HepG2 (cell line): ENCODE data around the gene CDH13. TPM values are rescaled to one million over a fixed set of nuclear protein-coding genes. Genes with fewer than 3 reads are reported as not detected.

Experiments
- ATAC-seq: fragments of 200-7000 bp; cut with Tn5 transposase; 3 replicates; pipeline ENCODE4 v1.9.1; 2020; ENCODE audit warnings: mild to moderate bottlenecking, moderate library complexity
- BruUV-seq: library from RNA; stranded (reverse); fragments of 400-500 nt; replicated peaks from 2 replicates; lab custom pipeline; 2021; lab: Mats Ljungman, UMichigan
- CTCF ChIA-PET: fragments of 300-600 bp; formaldehyde crosslinking; extraction: SDS; loops from one replicate; lab custom pipeline; 2021; ENCODE audit warnings: low total read pairs, inconsistent platforms, low intra/inter-chr PET ratio; lab: Yijun Ruan, JAX
- POLR2A ChIA-PET: fragments of 350-600 bp; sonication (Branson Sonifier 250); formaldehyde crosslinking; loops from one replicate; lab custom pipeline; 2020; ENCODE audit warnings: antibody characterized with exemption, inconsistent platforms; lab: Yijun Ruan, JAX
- DNase-seq: peaks from one replicate; pipeline ENCODE4 v3.0.0-alpha.2; 2015; ENCODE audit warnings: low spot score
- FAIRE-seq: peaks from 3 replicates; lab custom pipeline; 2011; peaks lifted over from hg19 to GRCh38; lab: Jason Lieb, UNC
- H2AFZ ChIP-seq: one replicate; pipeline ENCODE4 v1.6.1; 2011; ENCODE audit warnings: low read length, inconsistent platforms
- H3K27ac ChIP-seq: fragments of 300-600 bp; 3 replicates; pipeline ENCODE4 v1.8.0; 2011; ENCODE audit warnings: mixed run types, mild to moderate bottlenecking, mixed read lengths, low read length, inconsistent platforms; ENCODE audit not compliant: insufficient read depth; ENCODE audit errors: extremely low read length
- H3K27me3 ChIP-seq, 2 experiments: fragments of 200-600 bp in 1 of 2; 2 replicates in 1 of 2; 3 replicates in 1 of 2; pipeline versions ENCODE4 v1.6.0 to v1.8.0; 2011; ENCODE audit warnings: low read length in 2 of 2, mild to moderate bottlenecking in 2 of 2, moderate library complexity in 2 of 2, inconsistent platforms in 1 of 2; ENCODE audit not compliant: insufficient read depth in 2 of 2, control insufficient read depth in 1 of 2
- H3K36me3 ChIP-seq, 2 experiments: fragments of 200-600 bp in 1 of 2; replicated peaks in 1 of 2; 2 replicates in 1 of 2; 3 replicates in 1 of 2; pipeline versions ENCODE4 v1.5.1 to v1.8.0; 2011; ENCODE audit warnings: low read length in 2 of 2, inconsistent platforms in 1 of 2; ENCODE audit not compliant: insufficient read depth in 2 of 2, control insufficient read depth in 1 of 2
- H3K4me1 ChIP-seq: 2 replicates; pipeline ENCODE4 v1.5.1; 2012; ENCODE audit warnings: low read length, inconsistent platforms; ENCODE audit not compliant: insufficient read depth
- H3K4me2 ChIP-seq: 2 replicates; pipeline ENCODE4 v1.6.0; 2011; ENCODE audit warnings: low read depth, low read length, inconsistent platforms
- H3K4me3 ChIP-seq, 3 experiments: fragments of 200-600 bp in 1 of 3; sonication (generic), shearing (Covaris generic) in 1 of 3; replicated peaks in 1 of 3; 2 replicates each; pipeline ENCODE4 v1.5.1; 2011 to 2016; ENCODE audit warnings: low read length in 3 of 3, inconsistent platforms in 2 of 3, low read depth in 2 of 3, mild to moderate bottlenecking in 2 of 3, control low read depth in 1 of 3, mixed read lengths in 1 of 3; ENCODE audit not compliant: insufficient read depth in 1 of 3
- H3K79me2 ChIP-seq: one replicate; pipeline ENCODE4 v1.6.1; 2011; ENCODE audit warnings: low read length, inconsistent platforms; ENCODE audit not compliant: insufficient read depth
- H3K9ac ChIP-seq: 2 replicates; pipeline ENCODE4 v1.6.0; 2011; ENCODE audit warnings: mild to moderate bottlenecking, low read depth, low read length, inconsistent platforms; ENCODE audit not compliant: insufficient read depth
- H3K9me3 ChIP-seq: 2 replicates; pipeline ENCODE4 v1.5.1; 2012; ENCODE audit warnings: mild to moderate bottlenecking, low read length
- H4K20me1 ChIP-seq: 2 replicates; pipeline ENCODE4 v1.6.0; 2011; ENCODE audit warnings: inconsistent platforms, mild to moderate bottlenecking, low read length, moderate library complexity; ENCODE audit not compliant: insufficient read depth
- NR1H2 ChIP-seq: sonication (generic); formaldehyde crosslinking; IDR thresholded peaks from 2 replicates; pipeline ENCODE4 v1.8.1; 2022; ENCODE audit warnings: low read depth, missing genetic modification reagents, borderline replicate concordance
- PAF1 ChIP-seq: IDR thresholded peaks from 2 replicates; pipeline ENCODE4 v1.6.1; 2016; ENCODE audit warnings: missing genetic modification reagents, missing compliant biosample characterization
- RORA ChIP-seq: sonication (generic); formaldehyde crosslinking; IDR thresholded peaks from 2 replicates; pipeline ENCODE4 v1.5.0; 2020; ENCODE audit warnings: mild to moderate bottlenecking, missing genetic modification reagents, moderate library complexity
- RXRA ChIP-seq: sonication (generic); formaldehyde crosslinking; IDR thresholded peaks from 2 replicates; pipeline ENCODE4 v1.5.1; 2020; ENCODE audit warnings: missing genetic modification reagents
- SNRNP70 ChIP-seq: fragments of 200-400 bp; formaldehyde crosslinking; IDR thresholded peaks from 2 replicates; pipeline ENCODE4 v1.6.1; 2017; ENCODE audit warnings: mild to moderate bottlenecking, low read depth, low read length, moderate library complexity
- SP140L ChIP-seq: sonication (generic); formaldehyde crosslinking; IDR thresholded peaks from 2 replicates; pipeline ENCODE4 v1.4.0; 2020; ENCODE audit warnings: missing genetic modification reagents, borderline replicate concordance
- SP4 ChIP-seq: sonication (generic); formaldehyde crosslinking; IDR thresholded peaks from 2 replicates; pipeline ENCODE4 v1.8.1; 2023; ENCODE audit warnings: mild to moderate bottlenecking, missing genetic modification reagents
- ZNF292 ChIP-seq: sonication (generic); formaldehyde crosslinking; IDR thresholded peaks from 2 replicates; pipeline ENCODE4 v1.8.1; 2022; ENCODE audit warnings: mild to moderate bottlenecking, low read depth, missing genetic modification reagents, borderline replicate concordance
- ZNF563 ChIP-seq: sonication (generic); formaldehyde crosslinking; IDR thresholded peaks from 2 replicates; pipeline ENCODE4 v1.8.0; 2022; ENCODE audit warnings: mild to moderate bottlenecking, moderate library complexity, missing genetic modification reagents
- ZNF605 ChIP-seq: sonication (generic); formaldehyde crosslinking; IDR thresholded peaks from 2 replicates; pipeline ENCODE4 v1.8.0; 2022; ENCODE audit warnings: mild to moderate bottlenecking, missing genetic modification reagents
- ZSCAN22 ChIP-seq: sonication (generic); formaldehyde crosslinking; IDR thresholded peaks from 2 replicates; pipeline ENCODE4 v1.4.0; 2020; ENCODE audit warnings: mild to moderate bottlenecking, missing genetic modification reagents
- WGBS: methylation state at CpG from one replicate; pipeline ENCODE4 v1.1.6; 2017; ENCODE audit warnings: low lambda C conversion rate; 5-methylcytosine and 5-hydroxymethylcytosine counted together
- in situ Hi-C: cut with HindIII; loops from 2 replicates; pipeline ENCODE4 v1.10.0; 2017; ENCODE audit warnings: low pct_unique_long_range_greater_than_20kb; ENCODE audit not compliant: extremely low pct_ligation_motif_present
- intact Hi-C: fragments of 100-400 bp; cut with micrococcal nuclease; formaldehyde crosslinking; loops from one replicate; pipeline ENCODE4 v1.10.0; 2022; ENCODE audit not compliant: unreplicated experiment
- polyA plus RNA-seq, 8 experiments: library from polyadenylated mRNA; depleted of rRNA in 3 of 8; stranded (reverse) in 7 of 8; unstranded in 1 of 8; fragments of >200 nt; fragmentation: Illumina TruSeq in 4 of 8; extraction: Trizol in 4 of 8; gene quantifications; 2 replicates each; pipeline versions ENCODE4 v1.2.1 to v1.2.3, GENCODE V29; 2011 to 2016; ENCODE audit warnings: low read depth in 4 of 8, missing spikeins in 1 of 8, mixed read lengths in 1 of 8; ENCODE audit not compliant: insufficient read depth in 1 of 8
- total RNA-seq, 5 experiments: library from RNA; depleted of rRNA; stranded (reverse); fragments of >200 nt; fragmentation: Illumina TruSeq; extraction: Trizol; gene quantifications; 2 replicates each; pipeline ENCODE4 v1.2.3, GENCODE V29; 2016; ENCODE audit warnings: low read depth in 1 of 5
- TF ChIP-seq, protein P1 (sequence below): sonication (generic); IDR thresholded peaks from 2 replicates; pipeline ENCODE4 v1.6.1; 2016; ENCODE audit warnings: low read depth, borderline replicate concordance
- TF ChIP-seq, protein P2 (sequence below): sonication (generic); formaldehyde crosslinking; IDR thresholded peaks from 2 replicates; pipeline ENCODE4 v1.5.0; 2020; ENCODE audit warnings: mild to moderate bottlenecking, missing genetic modification reagents
- TF ChIP-seq, protein P3 (sequence below): sonication (generic); formaldehyde crosslinking; IDR thresholded peaks from 2 replicates; pipeline ENCODE4 v1.4.0; 2020; ENCODE audit warnings: missing genetic modification reagents, borderline replicate concordance

The CDH13 gene
- total and polyA plus RNA-seq, 2 of the 13 experiments (the other 11 are each of a cell fraction or from before 2014, with no cell fraction given) = not detected

DNA sequence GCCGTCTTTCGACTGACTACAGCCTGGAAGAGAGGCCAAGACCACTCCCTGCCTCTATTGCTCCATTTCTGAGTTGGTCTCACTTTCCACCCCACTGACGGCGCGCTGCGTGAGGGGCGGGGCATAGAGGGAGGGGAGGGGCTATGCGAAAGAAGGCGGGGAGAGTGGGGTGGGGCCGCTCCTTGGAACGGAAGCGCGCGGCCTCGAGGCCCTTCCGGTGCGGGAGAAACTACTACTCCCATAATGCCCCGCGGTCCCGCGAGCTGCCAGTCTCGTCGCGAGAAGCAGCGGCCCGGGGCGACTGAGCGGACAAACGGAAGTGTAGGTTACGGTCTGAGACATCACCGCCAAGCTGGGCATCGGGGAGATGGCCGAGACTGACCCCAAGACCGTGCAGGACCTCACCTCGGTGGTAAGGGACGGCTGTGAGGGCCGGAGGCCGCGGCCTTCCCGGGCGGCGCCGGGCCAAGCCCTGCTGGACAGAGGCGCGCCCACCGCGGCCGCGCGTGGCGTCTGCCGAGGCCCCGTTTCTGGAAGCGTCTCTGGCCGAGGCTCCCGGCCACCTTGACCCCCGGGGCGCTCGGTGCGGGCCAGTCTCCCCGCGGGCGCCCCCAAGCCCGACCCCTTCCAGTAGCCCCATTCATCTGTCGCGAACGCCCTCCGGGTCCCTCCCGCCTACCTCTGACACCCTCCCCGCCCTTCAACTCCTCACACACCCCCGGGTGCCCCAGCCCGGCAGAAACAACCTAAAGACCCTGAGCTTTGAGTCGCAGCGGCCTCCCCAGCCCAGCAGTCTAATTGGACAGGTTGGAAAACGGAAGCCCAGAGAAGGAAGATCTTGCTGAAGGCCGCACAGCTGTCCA is 1181.2 kb downstream of the CDH13 start, which contains the start of gene HSBP1 (continued):
- TF ChIP-seq SNRNP70 = no peak
- TF ChIP-seq RXRA (CRISPR knock-in tag) = no peak
- no peak for TF ChIP-seq RORA (CRISPR knock-in tag)
- TF ChIP-seq ZNF605 = no peak
- no peak for TF ChIP-seq ZSCAN22 (CRISPR knock-in tag)
- no peak for TF ChIP-seq ZNF563
- no peak for TF ChIP-seq PAF1 (CRISPR knock-in tag)
- peak; percentile 46; the same call in 1 of the 2 replicates for TF ChIP-seq NR1H2 (CRISPR knock-in tag)
- TF ChIP-seq, protein P1, sequence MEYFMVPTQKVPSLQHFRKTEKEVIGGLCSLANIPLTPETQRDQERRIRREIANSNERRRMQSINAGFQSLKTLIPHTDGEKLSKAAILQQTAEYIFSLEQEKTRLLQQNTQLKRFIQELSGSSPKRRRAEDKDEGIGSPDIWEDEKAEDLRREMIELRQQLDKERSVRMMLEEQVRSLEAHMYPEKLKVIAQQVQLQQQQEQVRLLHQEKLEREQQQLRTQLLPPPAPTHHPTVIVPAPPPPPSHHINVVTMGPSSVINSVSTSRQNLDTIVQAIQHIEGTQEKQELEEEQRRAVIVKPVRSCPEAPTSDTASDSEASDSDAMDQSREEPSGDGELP = no peak; the same call in 1 of the 2 replicates

DNA sequence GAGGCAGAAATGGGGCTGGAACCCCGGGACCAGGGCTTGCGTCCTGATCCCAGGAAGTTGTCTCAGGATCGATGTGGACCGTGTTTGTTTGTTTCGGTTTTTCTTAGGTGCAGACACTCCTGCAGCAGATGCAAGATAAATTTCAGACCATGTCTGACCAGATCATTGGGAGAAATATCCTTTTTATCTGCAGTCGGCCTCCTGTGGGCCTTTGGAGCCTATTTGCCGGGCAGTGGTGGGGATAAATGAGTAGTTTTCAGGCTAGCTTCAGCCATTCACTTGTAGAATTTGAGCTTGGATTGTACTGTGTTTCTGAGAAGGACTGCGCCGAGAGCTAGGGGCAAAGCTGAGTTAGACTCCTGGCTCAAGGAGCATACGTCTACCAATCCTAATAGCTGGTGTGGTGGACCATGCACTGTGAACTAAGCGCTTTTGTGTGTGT is 1181.8 kb downstream of the CDH13 start:
- H3K36me3 ChIP-seq = peaks cover 1 to 21% of the 10 kb centered on the region in 2 experiments; a peak in 4 of 5 replicates
- ATAC-seq = peak; percentile 20
- ChIA-PET CTCF (no interaction called here), POLR2A (interaction anchor here (1.0 kb wide), 1 partner anchor 134 kb away, joined by 3 read pairs; no protein-coding TSS in a partner anchor)
- peak overlapping the region; percentile 82 for H3K4me2 ChIP-seq
- FAIRE-seq = no peak
- in situ Hi-C loops = no loop called here
- DNase-seq = no peak
- peak overlapping the region; percentile 72 for H3K27ac ChIP-seq
- no peak overlapping the region for H2AFZ ChIP-seq
- peak overlapping the region; percentile 95 for H3K9ac ChIP-seq
- H3K79me2 ChIP-seq = peaks cover 25% of the 10 kb centered on the region
- peaks cover 4% of the 10 kb centered on the region for H4K20me1 ChIP-seq
- H3K9me3 ChIP-seq = no peaks in the 10 kb centered on the region
- peaks cover 49% of the 10 kb centered on the region for H3K4me1 ChIP-seq
- WGBS = 2% methylated on average over 11 of the region's 11 CpGs
- H3K27me3 ChIP-seq = no peaks in the 10 kb centered on the region; a peak in 2 of 5 replicates
- H3K4me3 ChIP-seq = peak overlapping the region; percentile 87 to 98 (median 96)
- BruUV-seq = TSS peak; percentile 63
- intact Hi-C loops = no loop called here
- TF ChIP-seq, protein P2, sequence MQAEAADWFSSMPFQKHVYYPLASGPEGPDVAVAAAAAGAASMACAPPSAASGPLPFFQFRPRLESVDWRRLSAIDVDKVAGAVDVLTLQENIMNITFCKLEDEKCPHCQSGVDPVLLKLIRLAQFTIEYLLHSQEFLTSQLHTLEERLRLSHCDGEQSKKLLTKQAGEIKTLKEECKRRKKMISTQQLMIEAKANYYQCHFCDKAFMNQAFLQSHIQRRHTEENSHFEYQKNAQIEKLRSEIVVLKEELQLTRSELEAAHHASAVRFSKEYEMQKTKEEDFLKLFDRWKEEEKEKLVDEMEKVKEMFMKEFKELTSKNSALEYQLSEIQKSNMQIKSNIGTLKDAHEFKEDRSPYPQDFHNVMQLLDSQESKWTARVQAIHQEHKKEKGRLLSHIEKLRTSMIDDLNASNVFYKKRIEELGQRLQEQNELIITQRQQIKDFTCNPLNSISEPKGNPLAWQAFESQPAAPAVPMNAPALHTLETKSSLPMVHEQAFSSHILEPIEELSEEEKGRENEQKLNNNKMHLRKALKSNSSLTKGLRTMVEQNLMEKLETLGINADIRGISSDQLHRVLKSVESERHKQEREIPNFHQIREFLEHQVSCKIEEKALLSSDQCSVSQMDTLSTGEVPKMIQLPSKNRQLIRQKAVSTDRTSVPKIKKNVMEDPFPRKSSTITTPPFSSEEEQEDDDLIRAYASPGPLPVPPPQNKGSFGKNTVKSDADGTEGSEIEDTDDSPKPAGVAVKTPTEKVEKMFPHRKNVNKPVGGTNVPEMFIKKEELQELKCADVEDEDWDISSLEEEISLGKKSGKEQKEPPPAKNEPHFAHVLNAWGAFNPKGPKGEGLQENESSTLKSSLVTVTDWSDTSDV = no peak
- TF ChIP-seq SP4 = peak; percentile 29; the same call in 1 of the 2 replicates
- TF ChIP-seq, protein P3, sequence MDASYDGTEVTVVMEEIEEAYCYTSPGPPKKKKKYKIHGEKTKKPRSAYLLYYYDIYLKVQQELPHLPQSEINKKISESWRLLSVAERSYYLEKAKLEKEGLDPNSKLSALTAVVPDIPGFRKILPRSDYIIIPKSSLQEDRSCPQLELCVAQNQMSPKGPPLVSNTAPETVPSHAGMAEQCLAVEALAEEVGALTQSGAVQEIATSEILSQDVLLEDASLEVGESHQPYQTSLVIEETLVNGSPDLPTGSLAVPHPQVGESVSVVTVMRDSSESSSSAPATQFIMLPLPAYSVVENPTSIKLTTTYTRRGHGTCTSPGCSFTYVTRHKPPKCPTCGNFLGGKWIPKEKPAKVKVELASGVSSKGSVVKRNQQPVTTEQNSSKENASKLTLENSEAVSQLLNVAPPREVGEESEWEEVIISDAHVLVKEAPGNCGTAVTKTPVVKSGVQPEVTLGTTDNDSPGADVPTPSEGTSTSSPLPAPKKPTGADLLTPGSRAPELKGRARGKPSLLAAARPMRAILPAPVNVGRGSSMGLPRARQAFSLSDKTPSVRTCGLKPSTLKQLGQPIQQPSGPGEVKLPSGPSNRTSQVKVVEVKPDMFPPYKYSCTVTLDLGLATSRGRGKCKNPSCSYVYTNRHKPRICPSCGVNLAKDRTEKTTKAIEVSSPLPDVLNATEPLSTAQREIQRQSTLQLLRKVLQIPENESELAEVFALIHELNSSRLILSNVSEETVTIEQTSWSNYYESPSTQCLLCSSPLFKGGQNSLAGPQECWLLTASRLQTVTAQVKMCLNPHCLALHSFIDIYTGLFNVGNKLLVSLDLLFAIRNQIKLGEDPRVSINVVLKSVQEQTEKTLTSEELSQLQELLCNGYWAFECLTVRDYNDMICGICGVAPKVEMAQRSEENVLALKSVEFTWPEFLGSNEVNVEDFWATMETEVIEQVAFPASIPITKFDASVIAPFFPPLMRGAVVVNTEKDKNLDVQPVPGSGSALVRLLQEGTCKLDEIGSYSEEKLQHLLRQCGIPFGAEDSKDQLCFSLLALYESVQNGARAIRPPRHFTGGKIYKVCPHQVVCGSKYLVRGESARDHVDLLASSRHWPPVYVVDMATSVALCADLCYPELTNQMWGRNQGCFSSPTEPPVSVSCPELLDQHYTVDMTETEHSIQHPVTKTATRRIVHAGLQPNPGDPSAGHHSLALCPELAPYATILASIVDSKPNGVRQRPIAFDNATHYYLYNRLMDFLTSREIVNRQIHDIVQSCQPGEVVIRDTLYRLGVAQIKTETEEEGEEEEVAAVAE (CRISPR knock-in tag) = 0 out of 2 replicates have a peak, but pooled peaks have one; percentile 35
- no peak for TF ChIP-seq ZNF292 (CRISPR knock-in tag)
- TF ChIP-seq SP140L (CRISPR knock-in tag) = no peak
